GM10266 (cell line): ENCODE measurements around the gene INPP5D.
A peak's percentile ranks its signal among the peaks of the same experiment; 100 is the strongest.
"Not testable (repeated sequence)": the region's sequence is repeated elsewhere in the genome, so short reads cannot be mapped to it uniquely, and the experiment has no call there.

Experiments
- DNase-seq: peaks from one replicate; pipeline ENCODE4 v3.0.0; 2012; ENCODE audit errors: extremely low spot score
- CTCF ChIP-seq: IDR thresholded peaks from 2 replicates; pipeline ENCODE4 v1.5.1; 2012; ENCODE audit warnings: mild to moderate bottlenecking, low read depth; ENCODE audit not compliant: control insufficient read depth, insufficient read depth; ENCODE audit errors: missing control alignments

The INPP5D gene

GRCh38 chr2:233119123-233119522, 59.0 kb downstream of the INPP5D start:
- DNase-seq = no peak
- TF ChIP-seq CTCF = no peak

GRCh38 chr2:233119806-233120205, 59.7 kb downstream of the INPP5D start:
- DNase-seq = no peak
- no peak for TF ChIP-seq CTCF

GRCh38 chr2:233120459-233120858, 60.3 kb downstream of the INPP5D start:
- TF ChIP-seq CTCF = no peak
- DNase-seq = no peak

- TF ChIP-seq CTCF = no peak
- no peak for DNase-seq
Measured at GRCh38 chr2:233121856-233122255, 61.7 kb downstream of the INPP5D start.

- DNase-seq = no peak
- TF ChIP-seq CTCF = no peak
Measured at GRCh38 chr2:233122541-233122940, 62.4 kb downstream of the INPP5D start.

GRCh38 chr2:233123576-233123975, 63.4 kb downstream of the INPP5D start:
- DNase-seq = not testable (repeated sequence)

- DNase-seq = peak; percentile 65
- TF ChIP-seq CTCF = no peak
Measured at GRCh38 chr2:233124421-233125080, 64.4 kb downstream of the INPP5D start.
